DND-41 (cell line): ENCODE data around the gene MAP7.

Source experiments
- ATAC-seq: fragments of 200-7000 bp; cut with Tn5 transposase; 3 replicates; pipeline ENCODE4 v1.9.1; 2021; ENCODE audit warnings: low read depth; ENCODE audit not compliant: insufficient read depth
- DNase-seq: peaks from one replicate; pipeline ENCODE4 v3.0.0-alpha.2; 2020
- H2AFZ ChIP-seq: 2 replicates; pipeline ENCODE4 v1.6.0; 2012; ENCODE audit warnings: low read depth, low read length
- H3K27ac ChIP-seq: 2 replicates; pipeline ENCODE4 v1.5.1; 2012; ENCODE audit warnings: low read length, inconsistent platforms
- H3K27me3 ChIP-seq: fragments of 200-600 bp; sonication (generic); 2 replicates; pipeline ENCODE4 v1.6.0; 2012; ENCODE audit warnings: low read length, mild to moderate bottlenecking, inconsistent platforms; ENCODE audit not compliant: insufficient read depth, poor library complexity
- H3K36me3 ChIP-seq: 2 replicates; pipeline ENCODE4 v1.5.1; 2012; ENCODE audit warnings: low read length, inconsistent platforms; ENCODE audit not compliant: insufficient read depth
- H3K4me1 ChIP-seq: 2 replicates; pipeline ENCODE4 v1.5.1; 2012; ENCODE audit warnings: mild to moderate bottlenecking, low read length; ENCODE audit not compliant: insufficient read depth
- H3K4me2 ChIP-seq: 2 replicates; pipeline ENCODE4 v1.6.0; 2012; ENCODE audit warnings: mild to moderate bottlenecking, moderate library complexity, low read length, inconsistent platforms; ENCODE audit not compliant: insufficient read depth
- H3K4me3 ChIP-seq, 2 experiments: fragments of 200-600 bp in 1 of 2; shearing (Covaris generic) in 1 of 2; 2 replicates each; pipeline ENCODE4 v1.5.1; 2012 to 2016; ENCODE audit warnings: inconsistent platforms in 2 of 2, low read length in 2 of 2, mild to moderate bottlenecking in 2 of 2, low read depth in 1 of 2, moderate library complexity in 1 of 2
- H3K79me2 ChIP-seq: 2 replicates; pipeline ENCODE4 v1.6.0; 2012; ENCODE audit warnings: low read length, inconsistent platforms; ENCODE audit not compliant: insufficient read depth
- H3K9ac ChIP-seq: 2 replicates; pipeline ENCODE4 v1.6.0; 2012; ENCODE audit warnings: low read depth, mild to moderate bottlenecking, inconsistent platforms, low read length, moderate library complexity
- H3K9me3 ChIP-seq: 2 replicates; pipeline ENCODE4 v1.5.1; 2012; ENCODE audit warnings: low read length, moderate library complexity, mild to moderate bottlenecking, inconsistent platforms; ENCODE audit not compliant: insufficient read depth, severe bottlenecking
- H4K20me1 ChIP-seq: 2 replicates; pipeline ENCODE4 v1.6.0; 2012; ENCODE audit warnings: low read length; ENCODE audit not compliant: insufficient read depth
- CTCF ChIP-seq: IDR thresholded peaks from 2 replicates; pipeline ENCODE4 v1.5.1; 2012; ENCODE audit warnings: borderline replicate concordance, low read length, moderate library complexity, mild to moderate bottlenecking; ENCODE audit not compliant: poor library complexity, severe bottlenecking; ENCODE audit errors: extremely low read depth
- EZH2 ChIP-seq: IDR thresholded peaks from 3 replicates; pipeline ENCODE4 v1.6.1; 2012; ENCODE audit warnings: borderline replicate concordance, low read depth, mild to moderate bottlenecking, moderate library complexity, low read length, inconsistent platforms; ENCODE audit not compliant: severe bottlenecking

The MAP7 gene

DNA sequence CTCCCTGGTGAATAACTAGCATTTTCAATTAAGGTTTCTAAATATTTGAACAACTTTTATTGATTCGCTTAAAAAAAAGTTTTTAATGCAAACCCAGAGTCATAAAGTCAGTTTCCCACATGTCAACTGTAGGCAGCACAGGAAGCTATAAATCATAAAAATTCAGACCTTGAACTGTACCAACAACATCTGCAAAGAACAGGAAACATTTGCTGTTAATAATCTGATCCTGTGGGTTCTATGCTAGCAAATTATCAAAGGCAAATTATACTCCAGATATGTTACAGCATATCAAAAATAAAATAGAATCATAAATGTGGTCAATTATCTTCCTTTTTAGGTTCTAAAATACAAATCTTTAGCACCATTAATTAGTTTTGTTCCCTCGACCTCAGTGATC is 16.6 kb upstream of the MAP7 start:
- no peak overlapping the region for H3K4me3 ChIP-seq
- no peaks in the 10 kb centered on the region for H4K20me1 ChIP-seq
- no peaks in the 10 kb centered on the region for H3K36me3 ChIP-seq
- H3K4me2 ChIP-seq: no peak overlapping the region
- H3K4me1 ChIP-seq: peaks cover 22% of the 10 kb centered on the region
- no peak overlapping the region for H3K9ac ChIP-seq
- no peak for TF ChIP-seq CTCF
- TF ChIP-seq EZH2: no peak
- H3K9me3 ChIP-seq: peaks cover 12% of the 10 kb centered on the region
- ATAC-seq (peak; percentile 52; the same call in 1 of the 3 replicates), DNase-seq (no peak)
- no peaks in the 10 kb centered on the region for H3K79me2 ChIP-seq
- H3K27me3 ChIP-seq: no peaks in the 10 kb centered on the region
- no peak overlapping the region for H3K27ac ChIP-seq
- H2AFZ ChIP-seq: no peak overlapping the region

DNA sequence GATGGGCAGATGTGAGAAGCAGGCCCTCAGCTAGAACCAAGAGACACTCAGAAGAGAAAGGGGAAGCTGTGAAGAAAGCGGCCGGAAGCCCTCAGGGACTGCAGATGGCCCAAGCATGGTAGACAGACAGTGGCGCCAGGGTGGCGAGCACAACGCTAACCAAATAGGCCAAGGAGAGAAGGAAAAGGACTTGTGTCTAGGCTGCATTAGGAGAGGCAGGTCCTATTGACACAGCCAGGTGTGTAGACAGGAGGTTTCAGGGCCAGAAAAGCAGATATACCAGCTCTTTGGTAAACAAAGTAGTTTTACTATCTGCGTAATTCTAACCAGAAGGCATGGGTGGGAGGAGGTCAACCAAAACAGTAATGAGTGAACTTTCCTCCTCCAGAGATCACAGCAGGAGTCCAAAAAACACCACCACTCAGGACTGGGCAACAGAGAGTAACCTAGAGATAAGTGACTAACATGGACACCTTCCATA is 15.8 kb upstream of the MAP7 start:
- H3K36me3 ChIP-seq: no peaks in the 10 kb centered on the region
- peaks cover 7% of the 10 kb centered on the region for H3K9me3 ChIP-seq
- H3K4me2 ChIP-seq: no peak overlapping the region
- ATAC-seq (no peak), DNase-seq (no peak)
- no peak overlapping the region for H3K9ac ChIP-seq
- no peaks in the 10 kb centered on the region for H3K27me3 ChIP-seq
- no peak for TF ChIP-seq CTCF
- TF ChIP-seq EZH2: no peak
- H3K4me1 ChIP-seq: peaks cover 22% of the 10 kb centered on the region
- H3K79me2 ChIP-seq: no peaks in the 10 kb centered on the region
- H3K4me3 ChIP-seq: no peak overlapping the region
- H3K27ac ChIP-seq: no peak overlapping the region
- no peak overlapping the region for H2AFZ ChIP-seq
- H4K20me1 ChIP-seq: no peaks in the 10 kb centered on the region

GRCh38 chr6:136564180-136564579 is 14.0 kb upstream of the MAP7 start:
- no peak overlapping the region for H3K4me2 ChIP-seq
- ATAC-seq (peak; percentile 37; the same call in 1 of the 3 replicates), DNase-seq (no peak)
- no peak overlapping the region for H3K4me3 ChIP-seq
- no peaks in the 10 kb centered on the region for H3K9me3 ChIP-seq
- no peaks in the 10 kb centered on the region for H3K79me2 ChIP-seq
- TF ChIP-seq EZH2 (no peak), CTCF (no peak)
- no peaks in the 10 kb centered on the region for H3K27me3 ChIP-seq
- no peak overlapping the region for H3K9ac ChIP-seq
- no peaks in the 10 kb centered on the region for H3K36me3 ChIP-seq
- peaks cover 22% of the 10 kb centered on the region for H3K4me1 ChIP-seq
- H4K20me1 ChIP-seq: no peaks in the 10 kb centered on the region
- H3K27ac ChIP-seq: no peak overlapping the region
- H2AFZ ChIP-seq: no peak overlapping the region
